GM12874 (cell line): ENCODE results near the gene ST7.

Experiments
- TF ChIP-seq, protein P1 (sequence below): IDR thresholded peaks from 2 replicates; pipeline ENCODE4 v1.5.1; 2011; ENCODE audit warnings: low read depth, mild to moderate bottlenecking, control low read depth, low read length, moderate library complexity; ENCODE audit not compliant: insufficient read depth

Gene ST7

DNA sequence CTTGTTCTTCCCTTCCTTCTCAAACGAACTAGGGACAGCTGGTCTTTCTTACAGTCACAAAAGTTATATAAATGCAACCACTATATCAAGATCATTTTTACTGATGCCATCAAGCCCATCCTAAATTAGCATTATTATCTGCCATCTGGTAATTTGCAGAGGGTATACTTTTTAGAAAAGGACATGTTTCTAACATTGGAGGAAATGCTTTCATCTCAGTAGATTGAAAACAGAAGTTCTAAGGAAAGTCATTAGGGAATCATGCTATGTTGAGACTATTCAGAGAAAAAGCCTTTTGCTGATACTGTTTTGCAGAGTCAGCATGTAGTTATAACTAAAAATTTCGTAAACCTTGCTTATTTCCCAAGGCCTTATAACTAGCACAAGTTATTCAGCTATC is 222.9 kb downstream of the ST7 start:
- TF ChIP-seq, protein P1, sequence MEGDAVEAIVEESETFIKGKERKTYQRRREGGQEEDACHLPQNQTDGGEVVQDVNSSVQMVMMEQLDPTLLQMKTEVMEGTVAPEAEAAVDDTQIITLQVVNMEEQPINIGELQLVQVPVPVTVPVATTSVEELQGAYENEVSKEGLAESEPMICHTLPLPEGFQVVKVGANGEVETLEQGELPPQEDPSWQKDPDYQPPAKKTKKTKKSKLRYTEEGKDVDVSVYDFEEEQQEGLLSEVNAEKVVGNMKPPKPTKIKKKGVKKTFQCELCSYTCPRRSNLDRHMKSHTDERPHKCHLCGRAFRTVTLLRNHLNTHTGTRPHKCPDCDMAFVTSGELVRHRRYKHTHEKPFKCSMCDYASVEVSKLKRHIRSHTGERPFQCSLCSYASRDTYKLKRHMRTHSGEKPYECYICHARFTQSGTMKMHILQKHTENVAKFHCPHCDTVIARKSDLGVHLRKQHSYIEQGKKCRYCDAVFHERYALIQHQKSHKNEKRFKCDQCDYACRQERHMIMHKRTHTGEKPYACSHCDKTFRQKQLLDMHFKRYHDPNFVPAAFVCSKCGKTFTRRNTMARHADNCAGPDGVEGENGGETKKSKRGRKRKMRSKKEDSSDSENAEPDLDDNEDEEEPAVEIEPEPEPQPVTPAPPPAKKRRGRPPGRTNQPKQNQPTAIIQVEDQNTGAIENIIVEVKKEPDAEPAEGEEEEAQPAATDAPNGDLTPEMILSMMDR, result no peak

DNA sequence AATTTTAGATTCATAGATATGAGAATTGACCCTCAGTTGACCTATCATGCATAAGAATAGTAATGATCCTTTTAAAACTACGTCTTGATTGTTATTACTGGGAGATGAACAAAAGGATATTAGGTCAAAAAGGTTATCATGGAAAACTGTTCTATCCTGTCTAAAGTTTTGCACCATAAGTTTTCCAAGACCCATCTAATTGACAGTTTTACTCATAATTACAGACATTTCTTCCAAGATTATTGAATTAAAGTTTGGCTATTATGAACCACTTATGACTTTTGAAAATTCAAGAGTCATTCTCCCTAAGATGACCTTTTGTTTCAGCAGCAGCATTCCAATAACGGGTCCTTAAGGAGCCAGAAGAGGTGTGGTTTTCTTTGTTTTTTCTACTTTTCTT is 225.3 kb downstream of the ST7 start:
- TF ChIP-seq, protein P1, result no peak

DNA sequence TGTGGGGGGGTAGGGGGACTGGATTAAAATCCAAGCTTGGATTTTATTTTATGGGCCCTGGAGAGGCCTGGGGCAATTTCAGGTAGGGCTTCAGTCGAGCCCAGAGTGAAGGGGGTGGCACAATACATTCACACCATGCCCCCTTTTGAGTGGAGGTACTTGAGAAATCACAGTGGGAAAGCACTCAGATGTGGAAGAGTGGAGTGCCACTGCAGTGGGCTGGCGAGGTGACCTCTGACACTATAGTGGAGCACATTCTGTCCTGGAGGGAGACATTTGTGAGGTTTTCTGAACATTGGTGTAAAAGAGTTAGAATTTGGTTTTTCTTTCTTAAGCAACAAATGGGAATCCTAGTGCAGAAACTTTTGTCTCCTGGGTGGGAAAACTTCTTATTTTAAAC is 226.4 kb downstream of the ST7 start:
- TF ChIP-seq, protein P1, result no peak

DNA sequence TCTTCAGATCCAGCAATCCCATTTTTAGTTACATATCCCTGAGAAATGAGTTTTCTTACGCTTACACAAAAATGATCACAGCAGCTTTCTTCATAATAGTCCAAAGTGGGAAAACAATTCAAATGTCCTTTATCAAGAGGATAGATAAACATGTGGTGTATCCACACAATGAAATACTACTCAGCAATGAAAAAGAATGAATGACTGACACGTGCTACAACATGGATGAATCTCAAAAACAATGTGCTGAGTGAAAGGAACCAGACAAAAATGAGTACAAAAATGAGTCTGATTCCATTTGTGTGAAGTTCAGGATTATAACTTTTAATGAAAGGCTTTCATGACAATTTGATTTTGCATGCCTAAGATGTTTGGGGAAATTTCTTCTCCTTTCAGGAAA is 230.4 kb downstream of the ST7 start:
- TF ChIP-seq, protein P1, result no peak

DNA sequence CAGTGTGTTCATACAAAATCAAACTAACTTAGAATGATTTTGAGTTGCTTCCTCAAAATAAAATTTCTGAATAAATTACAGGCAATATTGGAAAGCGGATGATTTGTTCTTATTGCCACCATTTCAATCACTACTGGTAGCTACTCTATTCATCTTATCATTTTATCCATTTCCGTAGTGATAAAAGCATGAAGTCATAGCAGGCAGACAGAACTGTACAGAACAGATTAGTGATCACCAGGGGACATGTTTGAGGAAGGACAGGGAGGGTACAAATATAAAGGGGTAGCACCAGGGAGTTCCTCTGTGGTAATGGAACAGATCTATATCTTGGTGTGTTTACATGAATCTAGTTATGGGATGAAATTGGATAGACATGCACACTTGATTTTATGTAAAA is 231.1 kb downstream of the ST7 start:
- TF ChIP-seq, protein P1, result no peak

DNA sequence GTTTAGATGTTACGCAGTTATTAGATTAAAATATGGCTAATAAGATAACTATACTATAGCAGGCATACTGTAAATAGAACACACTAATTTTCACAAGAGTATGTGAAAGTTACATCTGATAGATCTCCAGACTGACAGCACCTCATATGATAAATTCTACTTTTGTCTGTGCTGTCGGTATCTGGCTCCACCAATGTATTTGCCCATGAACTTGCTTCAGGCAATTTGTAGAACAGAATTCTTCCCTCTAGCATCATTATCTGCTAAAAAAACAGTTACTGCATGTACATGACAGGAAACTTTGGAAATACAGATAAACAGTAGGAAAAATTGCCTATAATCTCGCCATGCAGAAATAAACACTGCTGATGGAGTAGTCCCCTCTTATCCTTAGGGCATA is 231.8 kb downstream of the ST7 start:
- TF ChIP-seq, protein P1, result no peak

DNA sequence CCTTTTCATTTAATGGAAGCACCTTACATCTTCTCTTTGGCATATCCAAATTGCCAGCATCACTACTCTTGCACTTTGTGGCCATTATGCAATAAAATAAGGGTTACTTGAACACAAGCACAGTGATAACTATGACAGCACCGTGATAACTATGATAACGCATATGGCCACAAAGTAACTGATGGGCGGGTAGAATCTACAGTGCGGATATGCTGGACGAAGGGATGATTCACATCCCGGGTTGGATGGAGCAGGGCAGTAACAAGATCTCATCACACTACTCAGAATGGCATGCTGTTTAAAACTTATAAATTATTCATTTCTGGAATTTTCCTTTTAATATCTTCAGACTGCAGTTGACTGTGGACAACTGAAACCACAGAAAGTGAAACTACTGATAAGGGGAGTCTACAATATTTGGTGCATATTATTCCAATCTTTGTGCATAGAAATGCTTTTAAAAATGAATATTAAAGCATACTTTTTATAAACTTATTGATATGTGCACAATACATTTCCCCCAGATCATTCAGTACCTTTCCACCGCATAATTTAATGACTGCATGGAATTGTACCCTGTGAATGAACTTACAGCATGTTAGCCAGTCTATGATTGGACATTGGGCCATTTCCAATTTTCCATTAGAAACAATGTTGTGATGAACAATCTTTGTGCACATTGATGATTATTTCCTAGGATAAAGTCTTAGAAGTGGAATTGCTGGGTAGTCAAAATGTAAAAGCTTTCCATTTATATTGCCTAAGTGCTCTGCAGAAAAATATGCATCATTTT is 233.1 kb downstream of the ST7 start:
- TF ChIP-seq, protein P1, result no peak

DNA sequence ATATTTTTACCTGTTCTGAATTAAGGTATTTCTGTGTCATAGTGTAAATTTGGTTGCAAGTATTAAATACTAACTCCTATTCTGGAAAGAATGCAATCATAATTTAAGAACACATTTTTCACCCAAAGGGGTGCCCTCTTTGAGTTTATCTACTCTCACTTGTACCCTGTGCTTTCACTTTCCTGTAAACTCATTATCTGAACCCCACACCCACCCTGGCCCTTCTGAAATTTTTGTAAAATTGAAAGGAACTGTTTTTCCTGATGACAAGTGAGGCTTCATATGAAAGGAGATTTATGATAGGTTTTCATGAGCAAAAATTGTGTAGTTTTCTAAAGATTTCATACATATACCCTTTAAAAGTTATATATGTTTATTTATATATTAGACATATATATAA is 235.1 kb downstream of the ST7 start:
- TF ChIP-seq, protein P1, result no peak
